Neuron (in vitro differentiated cells): ENCODE results near the gene PAK4.

ENCODE experiments used
- H2AFZ ChIP-seq: one replicate; pipeline ENCODE4 v1.6.1; 2013; ENCODE audit warnings: low read depth, mild to moderate bottlenecking, inconsistent platforms, low read length, moderate library complexity
- H3K27me3 ChIP-seq: one replicate; pipeline ENCODE4 v1.6.1; 2013; ENCODE audit warnings: low read length; ENCODE audit not compliant: insufficient read depth
- H3K36me3 ChIP-seq: one replicate; pipeline ENCODE4 v1.6.1; 2013; ENCODE audit warnings: low read length; ENCODE audit not compliant: insufficient read depth
- H3K4me1 ChIP-seq: one replicate; pipeline ENCODE4 v1.6.1; 2013; ENCODE audit warnings: low read length; ENCODE audit not compliant: insufficient read depth
- H3K4me3 ChIP-seq: 2 replicates; pipeline ENCODE4 v1.5.1; 2013; ENCODE audit warnings: mild to moderate bottlenecking, low read length, moderate library complexity
- H3K9me3 ChIP-seq: one replicate; pipeline ENCODE4 v1.6.1; 2013; ENCODE audit warnings: low read length

Gene PAK4

GRCh38 chr19:39128516-39129079, 3.0 kb downstream of the PAK4 start:
- Histone ChIP-seq H3K9me3 (no peaks in the 10 kb centered on the region), H3K4me3 (no peak overlapping the region), H3K4me1 (peaks cover 38% of the 10 kb centered on the region), H2AFZ (no peak overlapping the region), H3K36me3 (no peaks in the 10 kb centered on the region), H3K27me3 (no peaks in the 10 kb centered on the region)

DNA sequence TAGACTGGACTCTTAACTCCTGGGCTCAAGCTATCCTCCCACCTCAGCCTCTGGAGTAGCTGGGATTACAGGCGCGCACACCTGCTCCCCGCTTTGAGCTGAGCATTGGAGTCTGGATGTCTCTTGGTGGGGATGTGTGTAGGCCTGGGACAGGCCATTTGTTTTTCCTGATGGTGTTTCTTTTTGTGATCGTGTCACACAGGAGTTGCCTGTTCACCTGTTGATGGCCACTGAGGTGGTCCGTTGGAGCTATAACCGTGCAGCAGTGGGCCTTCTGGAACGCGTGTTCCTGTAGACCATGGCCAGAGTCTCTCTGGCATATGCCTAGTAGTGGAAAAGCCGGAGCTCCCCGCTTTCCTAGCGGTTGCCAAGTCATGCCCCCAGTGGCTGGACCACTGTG, 3.5 kb downstream of the PAK4 start:
- H3K27me3 ChIP-seq: no peaks in the 10 kb centered on the region
- no peaks in the 10 kb centered on the region for H3K9me3 ChIP-seq
- peaks cover 41% of the 10 kb centered on the region for H3K4me1 ChIP-seq
- no peaks in the 10 kb centered on the region for H3K36me3 ChIP-seq
- no peak overlapping the region for H3K4me3 ChIP-seq
- no peak overlapping the region for H2AFZ ChIP-seq

DNA sequence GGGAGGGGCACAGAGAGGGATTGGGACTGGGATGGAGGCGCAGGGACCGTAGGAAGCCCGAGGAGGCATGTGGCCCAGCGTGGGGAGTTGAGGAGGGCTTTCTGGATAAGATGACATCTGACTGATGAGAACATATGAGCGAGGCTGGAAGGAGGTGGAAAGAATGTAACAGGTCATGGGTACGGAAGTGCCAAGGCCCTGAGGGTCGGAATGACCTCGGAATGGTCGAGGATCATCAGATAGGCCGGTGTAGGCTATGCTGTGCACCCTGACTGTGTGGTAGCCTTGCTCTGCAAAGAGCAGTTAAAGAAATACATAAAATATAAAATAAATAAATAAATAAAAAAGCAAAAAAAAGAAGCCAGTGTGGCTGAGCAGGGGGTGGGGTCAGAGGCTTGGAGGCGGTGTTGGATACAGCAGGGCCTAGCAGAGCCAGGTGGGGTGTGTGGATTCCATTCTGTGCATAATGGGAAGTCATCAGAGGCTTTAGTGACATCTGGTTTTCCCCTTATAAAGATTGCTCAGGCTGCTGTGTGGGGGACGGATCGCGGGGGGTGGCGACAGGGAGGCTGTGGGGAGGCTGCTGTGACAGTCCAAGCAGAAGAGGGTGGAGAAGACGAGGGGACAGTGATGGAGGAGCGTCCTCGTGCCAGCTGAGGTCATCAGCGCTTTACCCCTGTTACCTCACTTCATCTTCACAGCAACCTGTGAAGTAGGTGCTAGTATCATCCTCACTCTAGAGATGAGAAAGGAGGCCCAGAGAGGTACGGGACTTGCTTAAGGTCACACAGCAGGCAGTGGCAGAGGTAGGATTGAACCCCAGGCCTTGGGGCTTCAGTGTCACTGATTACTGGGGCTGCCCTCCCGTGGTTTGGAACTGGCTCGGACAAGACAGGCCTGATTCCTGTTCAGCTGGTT, 5.0 kb downstream of the PAK4 start:
- no peaks in the 10 kb centered on the region for H3K27me3 ChIP-seq
- no peaks in the 10 kb centered on the region for H3K36me3 ChIP-seq
- no peak overlapping the region for H3K4me3 ChIP-seq
- H3K4me1 ChIP-seq: peaks cover 41% of the 10 kb centered on the region
- H3K9me3 ChIP-seq: no peaks in the 10 kb centered on the region
- no peak overlapping the region for H2AFZ ChIP-seq

- Histone ChIP-seq H2AFZ (no peak overlapping the region), H3K4me3 (no peak overlapping the region), H3K4me1 (peaks cover 41% of the 10 kb centered on the region), H3K36me3 (no peaks in the 10 kb centered on the region), H3K27me3 (no peaks in the 10 kb centered on the region), H3K9me3 (no peaks in the 10 kb centered on the region)
Observed at GRCh38 chr19:39131255-39131755, 5.7 kb downstream of the PAK4 start.

DNA sequence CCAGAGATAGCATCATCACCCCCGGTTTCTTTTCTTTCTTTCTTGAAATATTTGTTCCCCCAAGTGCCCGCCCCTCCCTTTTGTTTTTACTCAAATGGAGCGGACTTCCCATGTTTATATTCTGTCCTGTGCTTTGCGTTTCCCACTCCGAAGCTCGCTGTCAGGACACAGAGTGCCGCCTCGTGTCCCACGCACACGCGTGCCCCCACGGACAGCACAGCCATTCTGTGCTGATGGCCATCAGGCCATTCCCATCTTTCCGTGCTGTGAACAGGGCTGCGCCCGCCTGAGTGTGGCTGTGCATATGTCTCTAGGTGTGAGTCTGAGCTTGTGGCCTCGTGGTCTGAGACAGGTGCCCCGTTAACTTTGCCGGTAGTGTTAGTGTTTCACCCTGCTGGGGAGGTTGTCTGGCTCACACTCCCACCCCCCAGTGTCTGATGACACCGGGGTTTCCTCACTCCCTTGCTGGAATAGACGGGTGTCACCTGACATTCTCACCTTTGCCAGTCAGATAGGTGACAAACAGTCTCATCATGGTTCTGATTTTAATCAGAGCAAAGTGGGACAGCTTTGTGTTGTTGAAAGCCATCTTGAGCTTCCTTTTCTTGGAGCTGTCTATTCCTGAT, 6.9 kb downstream of the PAK4 start:
- Histone ChIP-seq H3K4me1 (peaks cover 30% of the 10 kb centered on the region), H3K27me3 (no peaks in the 10 kb centered on the region), H3K36me3 (no peaks in the 10 kb centered on the region), H2AFZ (no peak overlapping the region), H3K9me3 (no peaks in the 10 kb centered on the region), H3K4me3 (no peak overlapping the region)

DNA sequence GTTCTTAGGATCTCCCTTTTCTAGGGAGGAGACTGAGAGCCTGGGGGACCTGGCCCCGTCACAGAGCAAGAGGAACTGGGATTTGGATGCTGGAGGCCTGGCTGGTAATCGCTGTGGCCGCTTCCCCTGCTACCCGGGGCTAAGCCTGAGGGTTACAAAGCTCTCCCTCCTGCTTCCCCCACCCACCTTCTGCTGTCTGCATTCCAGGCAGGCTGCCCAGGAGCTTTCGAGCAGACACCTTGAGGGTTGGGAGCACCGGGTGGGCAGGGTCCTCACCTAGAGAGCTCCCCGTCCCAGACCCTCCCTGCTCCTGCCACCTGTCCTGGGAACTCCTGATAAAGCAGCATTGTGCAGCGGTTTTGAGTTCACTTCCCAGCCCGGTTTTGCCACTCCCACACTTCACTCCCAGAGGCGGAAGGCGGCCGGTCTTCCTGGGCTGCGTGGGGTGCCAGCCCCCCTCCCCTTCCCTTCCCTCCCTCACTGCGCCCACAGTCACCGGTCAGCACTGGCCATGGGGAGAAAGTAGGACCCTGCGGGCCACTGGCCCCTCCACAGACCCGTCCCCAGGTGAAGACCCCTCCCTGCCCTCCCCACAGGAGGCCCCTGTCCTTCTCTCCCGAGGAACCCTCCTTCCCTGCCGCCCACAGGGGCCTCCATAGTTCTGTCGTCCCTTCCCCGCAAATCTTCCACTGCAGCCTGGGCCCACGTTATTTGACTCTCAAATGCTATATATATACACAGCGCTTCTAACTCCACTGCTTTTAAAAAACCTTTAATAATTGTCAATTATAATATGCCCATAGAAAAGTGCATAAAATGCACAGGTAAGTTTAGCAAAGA, 8.1 kb downstream of the PAK4 start:
- Histone ChIP-seq H3K36me3 (no peaks in the 10 kb centered on the region), H2AFZ (no peak overlapping the region), H3K27me3 (no peaks in the 10 kb centered on the region), H3K4me1 (peaks cover 18% of the 10 kb centered on the region), H3K9me3 (no peaks in the 10 kb centered on the region), H3K4me3 (no peak overlapping the region)

- Histone ChIP-seq H3K4me1 (peaks cover 37% of the 10 kb centered on the region), H3K4me3 (no peak overlapping the region), H3K36me3 (no peaks in the 10 kb centered on the region), H2AFZ (no peak overlapping the region), H3K9me3 (no peaks in the 10 kb centered on the region), H3K27me3 (no peaks in the 10 kb centered on the region)
Observed at GRCh38 chr19:39135701-39136100, 10.1 kb downstream of the PAK4 start.

DNA sequence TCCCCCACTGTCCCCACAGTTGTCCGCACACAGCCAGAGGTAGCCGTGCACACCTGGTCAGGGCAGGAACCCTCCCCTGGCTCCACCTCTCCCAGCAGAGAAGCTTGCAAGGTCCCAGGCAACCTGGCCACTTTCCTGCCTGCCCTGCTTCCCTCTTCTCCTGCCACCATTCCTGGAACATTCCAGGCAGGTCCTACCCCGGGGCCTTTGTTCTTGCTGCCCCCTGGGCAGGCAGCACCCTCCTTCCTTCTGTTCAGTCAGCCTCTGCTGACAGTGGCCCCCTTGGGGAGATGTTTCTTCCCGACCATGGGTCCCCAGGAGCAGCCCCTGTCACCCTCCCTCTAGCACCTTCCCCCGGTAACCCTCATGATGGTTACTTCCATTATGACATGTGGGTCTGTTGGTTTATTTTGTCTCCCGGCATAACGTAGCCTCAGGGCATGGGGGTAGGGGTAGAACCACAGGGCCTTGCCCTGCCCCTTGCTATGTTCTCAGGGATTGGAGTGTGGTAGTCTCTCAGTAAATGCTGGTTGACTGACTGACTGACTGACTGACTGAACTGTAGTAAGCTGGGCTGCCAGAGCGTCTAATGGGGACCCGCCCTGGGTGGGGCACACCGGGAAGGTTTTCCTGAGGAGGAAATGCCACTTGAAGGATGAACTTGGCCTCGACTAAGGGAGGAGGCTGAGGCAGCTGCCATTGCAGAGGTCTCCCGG, 10.8 kb downstream of the PAK4 start:
- H3K27me3 ChIP-seq: no peaks in the 10 kb centered on the region
- H3K4me1 ChIP-seq: peaks cover 33% of the 10 kb centered on the region
- no peaks in the 10 kb centered on the region for H3K9me3 ChIP-seq
- no peaks in the 10 kb centered on the region for H3K36me3 ChIP-seq
- no peak overlapping the region for H3K4me3 ChIP-seq
- H2AFZ ChIP-seq: no peak overlapping the region

GRCh38 chr19:39137131-39137530, 11.5 kb downstream of the PAK4 start:
- H3K9me3 ChIP-seq: no peaks in the 10 kb centered on the region
- no peak overlapping the region for H2AFZ ChIP-seq
- no peaks in the 10 kb centered on the region for H3K27me3 ChIP-seq
- H3K4me3 ChIP-seq: no peak overlapping the region
- no peaks in the 10 kb centered on the region for H3K36me3 ChIP-seq
- peaks cover 27% of the 10 kb centered on the region for H3K4me1 ChIP-seq

DNA sequence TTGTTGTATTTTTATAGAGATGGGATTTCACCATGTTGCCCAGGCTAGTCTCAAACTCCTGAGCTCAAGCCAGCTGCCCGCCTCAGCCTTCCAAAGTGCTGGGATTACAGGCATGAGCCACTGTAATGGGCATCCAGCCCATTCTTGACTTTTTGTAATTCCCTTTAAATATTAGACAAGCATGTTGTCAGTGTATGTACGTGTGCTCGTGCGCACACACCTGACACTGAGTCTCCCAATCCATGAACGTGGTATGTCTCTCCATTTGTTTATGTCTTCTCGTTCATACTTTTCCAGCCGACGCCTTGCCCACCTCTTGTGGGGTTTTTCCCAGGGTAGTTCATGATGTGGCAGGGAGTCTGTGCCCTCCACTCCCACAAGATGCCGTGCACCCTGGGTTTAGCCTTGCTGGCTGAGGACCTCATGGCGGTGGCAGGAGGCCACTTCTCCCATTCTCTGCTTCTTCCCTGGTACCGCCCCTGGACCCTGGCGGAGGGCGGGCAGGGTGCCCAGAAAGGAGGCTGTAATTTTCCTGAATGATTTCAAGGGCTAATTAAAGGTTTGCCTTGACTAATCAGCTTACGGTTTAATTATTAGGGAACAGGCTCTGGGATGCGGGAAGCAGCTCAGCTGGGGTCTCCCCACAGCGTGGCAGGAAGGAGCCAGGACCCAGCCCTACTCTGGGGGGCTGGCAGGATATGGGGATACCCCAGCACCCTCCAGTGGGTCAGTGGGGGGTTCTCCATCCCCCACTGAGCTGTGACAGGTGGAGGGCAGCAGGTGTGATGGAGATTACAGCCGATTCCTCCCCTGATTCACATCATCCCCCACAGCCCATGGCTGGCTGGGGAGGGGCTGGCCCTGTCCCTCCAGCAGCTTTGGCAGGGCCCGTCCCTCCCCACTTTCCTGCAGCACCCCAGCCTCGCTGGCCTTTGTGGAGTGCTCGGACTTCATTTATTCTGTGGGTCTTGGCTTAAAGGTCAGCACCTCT, 12.9 kb downstream of the PAK4 start:
- H2AFZ ChIP-seq: no peak overlapping the region

GRCh38 chr19:39139305-39139874, 13.8 kb downstream of the PAK4 start:
- H3K36me3 ChIP-seq: no peaks in the 10 kb centered on the region
- no peaks in the 10 kb centered on the region for H3K9me3 ChIP-seq
- H2AFZ ChIP-seq: no peak overlapping the region
- H3K4me1 ChIP-seq: peaks cover 25% of the 10 kb centered on the region
- H3K4me3 ChIP-seq: no peak overlapping the region
- no peaks in the 10 kb centered on the region for H3K27me3 ChIP-seq

More for the DNA sequence above, 12.9 kb downstream of the PAK4 start:
- Histone ChIP-seq H3K27me3 (no peaks in the 10 kb centered on the region), H3K4me3 (no peak overlapping the region), H3K9me3 (no peaks in the 10 kb centered on the region), H3K4me1 (peaks cover 24% of the 10 kb centered on the region), H3K36me3 (no peaks in the 10 kb centered on the region)
